Stimulated activated CD4-positive, alpha-beta T cell treated with anti-CD3 and anti-CD28 coated beads, Interleukin-12 subunit alpha, Interleukin-12 subunit beta, amount 100 ng/mL, for 48 hours (primary cell): ENCODE results near the gene ME2.
"Not testable (repeated sequence)": the region's sequence is repeated elsewhere in the genome, so short reads cannot be mapped to it uniquely, and the experiment has no call there.

Experiments used
- DNase-seq, 3 donors: peaks; one replicate each; pipeline ENCODE4 v3.0.0-alpha.2; 2020; ENCODE audit warnings: low read depth in 2 of 3, low spot score in 1 of 3

The ME2 gene

GRCh38 chr18:50861617-50862016 lies 17.3 kb upstream of the ME2 start:
- DNase-seq, result no peak

- no peak for DNase-seq
Measured at GRCh38 chr18:50862401-50862800, 16.5 kb upstream of the ME2 start.

GRCh38 chr18:50863840-50864375 lies 15.0 kb upstream of the ME2 start:
- DNase-seq, result no peak

DNA sequence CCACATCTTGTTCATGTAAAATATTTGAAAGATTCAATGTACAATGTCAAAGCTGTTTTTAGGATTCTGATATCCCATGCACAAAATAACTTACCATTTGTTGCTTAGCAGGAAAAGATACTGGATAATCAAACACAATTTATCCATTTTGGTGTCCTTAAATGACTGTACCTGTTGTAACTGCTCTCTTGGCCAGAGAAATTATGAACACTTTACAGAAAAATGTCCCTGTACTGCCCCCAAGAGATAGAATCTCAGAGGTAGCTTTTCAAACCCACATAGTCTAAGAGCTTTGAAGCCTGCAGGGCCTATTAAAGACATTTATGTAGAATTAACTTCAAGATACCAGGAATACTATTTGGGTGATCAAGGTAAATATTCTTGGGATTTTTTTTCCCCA lies 12.2 kb upstream of the ME2 start:
- no peak for DNase-seq

GRCh38 chr18:50869150-50869549 lies 9.8 kb upstream of the ME2 start:
- DNase-seq, result no peak

GRCh38 chr18:50870138-50870845 lies 8.6 kb upstream of the ME2 start:
- no peak for DNase-seq

- no peak for DNase-seq
Measured at GRCh38 chr18:50871846-50872245, 7.1 kb upstream of the ME2 start.

GRCh38 chr18:50875966-50876536 lies 2.9 kb upstream of the ME2 start:
- no peak for DNase-seq

GRCh38 chr18:50877545-50878265 lies 1.2 kb upstream of the ME2 start:
- DNase-seq, result no peak

DNA sequence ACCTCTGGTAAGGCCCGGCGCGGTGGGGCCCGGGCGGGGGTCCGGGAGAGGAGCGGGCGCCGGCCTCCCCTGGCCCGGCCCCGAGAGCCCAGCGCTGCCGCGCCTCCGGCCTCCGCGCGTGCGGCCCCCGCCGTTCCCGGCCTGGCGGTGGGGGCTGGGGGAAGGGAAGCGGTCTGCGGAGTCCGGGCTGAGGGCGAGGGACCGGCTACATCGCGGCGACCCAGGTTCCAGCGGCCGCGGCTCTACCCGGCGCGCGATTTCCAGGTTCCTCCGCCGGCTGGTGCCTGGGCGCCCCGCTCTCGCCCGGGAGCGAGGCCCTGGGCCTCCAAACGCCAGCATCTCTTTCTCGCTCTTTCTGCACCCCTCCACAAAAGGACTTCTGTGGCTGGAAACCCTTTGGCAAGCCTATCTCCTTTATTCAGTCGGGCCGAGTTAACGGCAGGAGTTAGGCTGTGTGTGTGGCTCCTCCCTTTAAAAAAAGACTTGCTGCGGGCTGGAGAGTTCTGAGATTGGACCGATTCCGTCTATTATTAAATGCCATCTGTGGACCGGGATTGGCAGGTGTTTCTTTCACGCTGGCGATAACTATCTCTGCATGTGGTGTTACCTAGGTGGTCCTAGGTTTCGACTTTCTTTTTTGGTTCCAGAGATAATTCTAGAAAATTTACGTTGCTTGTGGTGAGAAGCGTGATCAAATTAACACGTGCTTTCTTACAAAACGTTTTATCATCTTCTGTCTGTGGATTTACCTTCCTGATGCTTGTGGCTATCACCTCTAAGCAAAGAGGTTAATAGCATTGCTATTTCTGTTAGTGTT lies 592 bp downstream of the ME2 start:
- peak; percentile 4 to 21 (median 10) for DNase-seq

GRCh38 chr18:50880119-50880465 lies 1.2 kb downstream of the ME2 start:
- no peak for DNase-seq

- DNase-seq, result not testable (repeated sequence)
Measured at GRCh38 chr18:50880944-50881343, 2.0 kb downstream of the ME2 start.

- DNase-seq, result no peak
Measured at GRCh38 chr18:50886929-50887328, 8.0 kb downstream of the ME2 start.

DNA sequence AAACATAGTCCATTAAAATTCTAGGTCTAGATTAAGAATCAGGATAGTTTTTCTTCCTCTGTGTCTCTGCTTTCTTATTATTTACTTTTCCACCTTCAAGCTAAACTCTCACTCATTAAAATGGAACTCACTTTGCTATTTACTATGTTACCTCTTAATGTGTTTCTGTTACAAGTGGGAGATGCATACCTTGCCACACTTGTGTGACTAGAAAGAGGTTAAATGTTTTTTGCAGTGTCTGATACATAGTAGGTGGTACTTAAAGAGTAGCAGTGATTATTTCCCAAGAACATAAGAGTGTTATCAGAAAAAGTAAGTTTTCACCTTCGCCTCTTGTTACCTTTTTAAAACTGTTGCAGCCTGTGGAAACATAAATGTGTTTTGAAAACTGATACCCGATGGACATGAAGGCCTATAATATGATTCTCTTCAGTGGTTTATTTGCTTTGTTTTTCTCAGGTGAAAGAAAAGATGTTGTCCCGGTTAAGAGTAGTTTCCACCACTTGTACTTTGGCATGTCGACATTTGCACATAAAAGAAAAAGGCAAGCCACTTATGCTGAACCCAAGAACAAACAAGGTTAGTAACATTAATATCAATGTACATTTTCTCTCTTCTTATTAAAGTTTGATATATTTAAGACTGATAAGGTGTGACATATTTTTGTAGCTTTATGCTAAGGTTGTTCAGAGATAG lies 16.6 kb downstream of the ME2 start:
- no peak for DNase-seq

GRCh38 chr18:50896093-50896492 lies 17.2 kb downstream of the ME2 start:
- DNase-seq, result no peak

DNA sequence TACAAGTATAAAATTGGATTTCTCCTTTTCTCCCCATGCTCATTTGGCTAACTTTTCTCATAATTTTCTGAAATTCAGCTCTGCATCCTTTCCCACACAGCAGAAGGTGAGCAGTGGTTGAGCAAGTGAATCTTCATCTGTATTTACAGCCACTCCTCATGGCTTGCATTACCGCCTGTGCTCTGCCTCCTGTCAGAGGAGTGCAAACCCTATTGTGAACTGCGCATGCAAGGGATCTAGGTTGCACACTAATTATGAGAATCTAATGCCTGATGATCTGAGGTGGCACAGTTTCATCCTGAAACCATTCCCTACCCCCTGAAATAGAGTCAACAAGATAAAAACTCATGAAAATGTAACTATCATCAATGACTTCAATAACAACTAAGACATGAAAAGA lies 20.0 kb downstream of the ME2 start:
- no peak for DNase-seq

DNA sequence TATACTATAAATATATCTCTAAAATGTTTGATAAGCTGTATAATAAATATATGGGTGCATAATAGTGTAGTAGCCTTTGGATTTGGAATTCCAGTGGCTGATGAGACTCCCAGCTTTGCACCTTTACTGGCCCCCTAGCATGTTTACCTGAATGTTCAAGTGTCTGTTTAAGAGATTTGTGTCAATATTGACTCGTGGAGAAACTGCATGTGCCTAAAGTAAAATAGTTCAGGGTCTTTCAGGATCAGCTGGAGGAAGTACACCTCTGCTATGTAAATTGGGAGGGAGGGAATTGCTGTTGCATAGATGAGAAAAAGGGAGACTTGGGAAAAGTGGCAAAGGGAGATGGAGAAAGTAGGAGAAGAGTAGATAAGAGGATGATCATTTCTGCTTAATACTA lies 23.9 kb downstream of the ME2 start:
- no peak for DNase-seq

DNA sequence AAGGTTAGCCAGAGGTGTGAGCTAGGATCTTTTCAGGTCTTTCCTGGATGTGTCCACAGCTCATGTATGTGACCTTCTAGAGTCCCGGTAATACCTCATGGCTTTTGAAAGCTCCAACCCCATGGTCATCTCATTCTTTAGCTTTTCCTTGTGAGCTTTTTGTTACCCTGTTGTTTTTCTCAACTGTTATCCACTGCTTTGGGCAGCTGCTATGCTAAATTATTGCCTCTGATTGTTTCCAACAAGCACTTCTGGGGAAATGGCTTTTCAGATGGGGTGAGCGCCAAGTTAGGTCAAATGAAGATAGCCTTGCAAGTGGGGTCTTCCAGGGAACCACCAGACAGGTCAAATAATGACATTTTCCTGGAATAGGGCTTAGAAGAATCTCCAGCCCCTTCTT lies 27.9 kb downstream of the ME2 start:
- no peak for DNase-seq

GRCh38 chr18:50909261-50909660 lies 30.3 kb downstream of the ME2 start:
- no peak for DNase-seq

DNA sequence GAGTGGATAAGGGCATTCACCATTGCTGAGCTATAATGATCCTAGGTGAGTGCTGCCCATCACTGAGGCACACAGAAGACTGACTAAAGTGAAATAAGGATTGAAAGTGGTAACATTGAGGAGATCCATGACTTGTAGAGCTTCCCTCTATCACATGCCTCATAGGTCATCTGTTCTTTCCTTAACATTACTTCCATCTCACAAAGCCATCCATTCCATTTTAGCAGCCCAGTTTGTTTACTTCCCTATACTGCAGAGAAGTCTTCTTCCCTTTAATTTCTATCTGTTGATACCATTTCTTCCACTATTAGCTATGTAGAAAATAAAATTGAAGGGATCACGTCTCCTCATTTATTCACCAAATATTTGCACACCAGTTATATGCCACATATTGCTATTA lies 32.1 kb downstream of the ME2 start:
- no peak for DNase-seq

DNA sequence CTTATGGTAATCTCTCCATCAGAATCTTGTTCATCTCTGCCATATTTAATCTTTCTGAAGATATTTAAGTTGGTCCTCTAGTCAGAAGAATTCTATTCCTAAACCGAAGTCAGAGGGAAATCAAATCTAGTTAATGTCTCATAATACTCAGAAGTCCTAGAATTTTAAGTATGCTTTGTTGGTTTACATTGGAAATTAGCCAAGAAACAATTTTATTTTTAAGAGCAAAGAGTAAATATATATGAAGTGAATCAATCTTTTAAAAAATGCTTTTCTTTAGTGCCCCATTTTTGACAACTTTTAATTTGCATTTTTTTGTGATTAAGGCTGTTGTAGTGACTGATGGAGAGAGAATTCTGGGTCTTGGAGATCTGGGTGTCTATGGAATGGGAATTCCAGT lies 38.1 kb downstream of the ME2 start:
- DNase-seq, result no peak
